C4-2B (cell line): Measurements from ENCODE around the gene LRRC75A.
A peak's percentile ranks its signal among the peaks of the same experiment; 100 is the strongest.

ENCODE experiments used
- H3K27ac ChIP-seq: fragments of 450-650 bp; 2 replicates; pipeline ENCODE4 v1.5.1; 2017
- CTCF ChIP-seq: fragments of 450-650 bp; conservative IDR thresholded peaks from 2 replicates; pipeline ENCODE4 v1.5.1; 2017; ENCODE audit warnings: mild to moderate bottlenecking
- ZFX ChIP-seq: fragments of 450-650 bp; IDR thresholded peaks from 2 replicates; pipeline ENCODE4 v1.6.1; 2017

Gene LRRC75A

GRCh38 chr17:16439811-16440351 is 52.1 kb downstream of the LRRC75A start:
- peak overlapping the region; percentile 99 for H3K27ac ChIP-seq
- no peak for TF ChIP-seq CTCF
- no peak for TF ChIP-seq ZFX

GRCh38 chr17:16439303-16439791 is 52.6 kb downstream of the LRRC75A start:
- peak overlapping the region; percentile 99 for H3K27ac ChIP-seq
- TF ChIP-seq CTCF (no peak), ZFX (0 out of 2 replicates have a peak, but pooled peaks have one; percentile 20)

GRCh38 chr17:16438557-16439302 is 53.3 kb downstream of the LRRC75A start:
- TF ChIP-seq CTCF (no peak), ZFX (peak; percentile 80; the same call in 1 of the 2 replicates)
- H3K27ac ChIP-seq = peak overlapping the region; percentile 99

- TF ChIP-seq ZFX = no peak
- no peak for TF ChIP-seq CTCF
- peak overlapping the region; percentile 99 for H3K27ac ChIP-seq
Measured at GRCh38 chr17:16438173-16438556, 53.8 kb downstream of the LRRC75A start.

GRCh38 chr17:16437083-16437482 is 54.9 kb downstream of the LRRC75A start:
- no peak overlapping the region; the same call in 1 of the 2 replicates for H3K27ac ChIP-seq
- no peak for TF ChIP-seq CTCF
- no peak for TF ChIP-seq ZFX

- TF ChIP-seq CTCF = no peak
- TF ChIP-seq ZFX = no peak
- no peak overlapping the region for H3K27ac ChIP-seq
Measured at GRCh38 chr17:16435925-16436886, 55.8 kb downstream of the LRRC75A start.
